Tibial nerve (tissue), 4 donors: Measurements from ENCODE around the gene HTR7.

ENCODE experiments used
- CTCF ChIP-seq, 5 experiments: fragments of 200-600 bp in 3 of 5; fragments of 450-650 bp in 2 of 5; sonication (generic) in 3 of 5; IDR thresholded peaks; one replicate each; pipeline ENCODE4 v1.5.1; 2016 to 2019; ENCODE audit warnings: antibody characterized with exemption in 5 of 5, mild to moderate bottlenecking in 3 of 5, moderate library complexity in 2 of 5
- EP300 ChIP-seq, 2 donors: sonication (generic); formaldehyde crosslinking; IDR thresholded peaks; one replicate each; pipeline ENCODE4 v1.6.1; 2017; ENCODE audit warnings: antibody characterized with exemption in 2 of 2, mild to moderate bottlenecking in 1 of 2
- POLR2A ChIP-seq, 2 donors: fragments of 450-650 bp; IDR thresholded peaks; one replicate each; pipeline ENCODE4 v1.6.1; 2017; ENCODE audit warnings: antibody characterized with exemption in 2 of 2, mild to moderate bottlenecking in 2 of 2, moderate library complexity in 2 of 2

GRCh38 chr10:90800232-90800796 is 57.5 kb downstream of the HTR7 start:
- TF ChIP-seq CTCF (IDR thresholded peaks at IDR 0.05) (no peak), EP300 (IDR thresholded peaks at IDR 0.05) (no peak), POLR2A (IDR thresholded peaks at IDR 0.05) (no peak)
